K562 (cell line): ENCODE results near the gene CPT1B. TPM values are rescaled to one million over a fixed set of nuclear protein-coding genes. Genes with fewer than 3 reads are reported as not detected.

Experiments used
- ARID1B ChIP-seq: fragments of 450-650 bp; IDR thresholded peaks from 2 replicates; pipeline ENCODE4 v1.6.1; 2016; ENCODE audit warnings: antibody characterized with exemption, mild to moderate bottlenecking, inconsistent platforms
- BACH1 ChIP-seq: fragments of 200-800 bp; sonication (Bioruptor generic); IDR thresholded peaks from 2 replicates; pipeline ENCODE4 v1.6.1; 2016; ENCODE audit warnings: missing genetic modification characterization, missing compliant biosample characterization
- FIP1L1 ChIP-seq: fragments of 200-400 bp; formaldehyde crosslinking; IDR thresholded peaks from 2 replicates; pipeline ENCODE4 v1.6.1; 2018; ENCODE audit warnings: mild to moderate bottlenecking, low read depth, low read length; ENCODE audit not compliant: poor library complexity, severe bottlenecking
- ILK ChIP-seq: fragments of 450-650 bp; IDR thresholded peaks from 2 replicates; pipeline ENCODE4 v1.6.1; 2016; ENCODE audit warnings: missing genetic modification characterization, low read depth, mild to moderate bottlenecking, missing compliant biosample characterization, moderate library complexity, borderline replicate concordance
- SMARCB1 ChIP-seq: IDR thresholded peaks from 2 replicates; pipeline ENCODE4 v1.6.1; 2011; ENCODE audit warnings: improper control_type of control experiment, low read depth; ENCODE audit not compliant: insufficient read length
- SREBF1 ChIP-seq: fragments of 150-350 bp; IDR thresholded peaks from 2 replicates; pipeline ENCODE4 v1.6.1; 2014; ENCODE audit warnings: antibody characterized with exemption, low read depth, low read length, borderline replicate concordance
- THRAP3 ChIP-seq: fragments of 450-650 bp; IDR thresholded peaks from 2 replicates; pipeline ENCODE4 v1.6.1; 2016; ENCODE audit warnings: mild to moderate bottlenecking, inconsistent platforms, borderline replicate concordance
- YY1 ChIP-seq, 3 experiments: IDR thresholded peaks; 2 replicates each; pipeline ENCODE4 v1.6.1; 2011; ENCODE audit warnings: low read length in 2 of 3, mild to moderate bottlenecking in 2 of 3, moderate library complexity in 2 of 3, borderline replicate concordance in 1 of 3, control low read depth in 1 of 3, low read depth in 1 of 3; ENCODE audit not compliant: insufficient read depth in 3 of 3, insufficient replicate concordance in 2 of 3, control insufficient read depth in 1 of 3, insufficient read length in 1 of 3; ENCODE audit errors: extremely low read depth in 1 of 3
- ZFPM2 ChIP-seq: fragments of 250-450 bp; sonication (Bioruptor Pico); IDR thresholded peaks from 2 replicates; pipeline ENCODE4 v1.5.1; 2022; ENCODE audit warnings: mild to moderate bottlenecking
- ZNF644 ChIP-seq: fragments of 200-800 bp; sonication (Bioruptor generic); IDR thresholded peaks from 2 replicates; pipeline ENCODE4 v1.6.1; 2016; ENCODE audit warnings: low read depth, missing genetic modification characterization, missing compliant biosample characterization
- polyA plus RNA-seq, 8 experiments: library from polyadenylated mRNA; depleted of rRNA in 4 of 8; stranded (reverse) in 5 of 8; unstranded in 3 of 8; fragments of >200 nt; fragmentation: Nextera tagmentation in 2 of 8; fragmentation: Illumina TruSeq in 1 of 8; extraction: Ambion mirVana in 2 of 8; extraction: Trizol in 1 of 8; gene quantifications; 2 replicates each; pipeline versions ENCODE4 v1.2.1 to v1.2.3, GENCODE V29; 2011 to 2014; ENCODE audit warnings: inconsistent platforms in 1 of 8, missing spikeins in 1 of 8
- total RNA-seq, 7 experiments: library from RNA; depleted of rRNA in 6 of 7; stranded (reverse); fragments of >200 nt in 6 of 7; fragmentation: Illumina TruSeq in 2 of 7; extraction: Trizol in 2 of 7; gene quantifications; 2 replicates each; pipeline versions ENCODE4 v1.2.1 to v1.2.3, GENCODE V29; 2011 to 2021; ENCODE audit warnings: low replicate concordance in 1 of 7
- TF ChIP-seq, protein P1 (sequence below): sonication (generic); formaldehyde crosslinking; IDR thresholded peaks from 2 replicates; pipeline ENCODE4 v1.8.0; 2022; ENCODE audit warnings: missing genetic modification reagents, mild to moderate bottlenecking, borderline replicate concordance
- TF ChIP-seq, protein P2 (sequence below): fragments of 250-450 bp; sonication (Bioruptor Pico); IDR thresholded peaks from 2 replicates; pipeline ENCODE4 v1.9.0; 2021; ENCODE audit warnings: mild to moderate bottlenecking
- TF ChIP-seq, protein P3 (sequence below), 2 experiments: IDR thresholded peaks in 1 of 2; conservative IDR thresholded peaks in 1 of 2; 2 replicates each; pipeline ENCODE4 v1.6.1; 2016; ENCODE audit warnings: low read depth in 2 of 2, mild to moderate bottlenecking in 1 of 2, missing compliant biosample characterization in 1 of 2, missing genetic modification characterization in 1 of 2, moderate library complexity in 1 of 2

CPT1B gene
- total and polyA plus RNA-seq, 9 of the 15 experiments (the other 6 are each of a cell fraction or from before 2014, with no cell fraction given), result 0.35 to 6.1 (median 2.6) TPM

DNA sequence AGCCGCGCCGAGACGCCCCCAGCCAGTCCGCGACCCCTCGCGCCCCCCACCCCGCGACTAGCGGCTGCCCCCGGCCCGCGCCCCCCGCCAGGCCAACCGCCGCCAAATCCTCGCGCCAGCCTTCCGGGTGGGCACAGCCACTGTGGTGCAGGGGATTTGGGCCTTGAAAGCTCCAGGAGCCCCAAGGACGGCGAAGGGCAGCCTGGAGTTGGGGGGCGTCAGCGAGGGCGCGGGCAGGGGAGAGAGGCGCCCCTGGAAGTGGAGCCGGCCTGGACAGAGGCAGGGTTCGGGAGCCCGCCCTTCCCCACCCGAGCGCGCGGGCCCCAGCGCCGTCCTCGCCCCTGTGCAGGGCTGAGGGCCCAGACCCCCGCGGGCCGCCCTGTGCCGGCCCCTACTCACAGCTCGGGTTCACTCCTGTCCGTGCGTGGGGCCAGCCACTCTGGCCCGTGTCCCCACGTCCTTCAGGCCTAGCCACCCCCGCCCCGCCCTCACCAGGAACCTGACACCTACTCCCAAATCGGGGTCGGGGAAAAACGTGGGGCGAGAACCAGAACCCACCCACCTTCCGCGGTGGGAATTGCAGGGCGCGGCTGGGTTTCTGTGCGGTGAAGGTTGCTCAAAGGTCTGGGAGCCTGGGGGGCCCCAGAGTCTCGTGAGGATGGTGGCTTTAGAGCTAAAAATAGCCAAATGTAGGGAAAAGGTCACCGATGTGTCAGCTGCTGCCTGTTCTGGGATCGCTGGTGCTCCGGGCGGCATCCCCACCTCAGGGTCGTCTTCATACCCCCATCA, at the start of gene CPT1B (continued):
- TF ChIP-seq, protein P1, sequence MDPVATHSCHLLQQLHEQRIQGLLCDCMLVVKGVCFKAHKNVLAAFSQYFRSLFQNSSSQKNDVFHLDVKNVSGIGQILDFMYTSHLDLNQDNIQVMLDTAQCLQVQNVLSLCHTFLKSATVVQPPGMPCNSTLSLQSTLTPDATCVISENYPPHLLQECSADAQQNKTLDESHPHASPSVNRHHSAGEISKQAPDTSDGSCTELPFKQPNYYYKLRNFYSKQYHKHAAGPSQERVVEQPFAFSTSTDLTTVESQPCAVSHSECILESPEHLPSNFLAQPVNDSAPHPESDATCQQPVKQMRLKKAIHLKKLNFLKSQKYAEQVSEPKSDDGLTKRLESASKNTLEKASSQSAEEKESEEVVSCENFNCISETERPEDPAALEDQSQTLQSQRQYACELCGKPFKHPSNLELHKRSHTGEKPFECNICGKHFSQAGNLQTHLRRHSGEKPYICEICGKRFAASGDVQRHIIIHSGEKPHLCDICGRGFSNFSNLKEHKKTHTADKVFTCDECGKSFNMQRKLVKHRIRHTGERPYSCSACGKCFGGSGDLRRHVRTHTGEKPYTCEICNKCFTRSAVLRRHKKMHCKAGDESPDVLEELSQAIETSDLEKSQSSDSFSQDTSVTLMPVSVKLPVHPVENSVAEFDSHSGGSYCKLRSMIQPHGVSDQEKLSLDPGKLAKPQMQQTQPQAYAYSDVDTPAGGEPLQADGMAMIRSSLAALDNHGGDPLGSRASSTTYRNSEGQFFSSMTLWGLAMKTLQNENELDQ (CRISPR knock-in tag), result no peak
- TF ChIP-seq, protein P2, sequence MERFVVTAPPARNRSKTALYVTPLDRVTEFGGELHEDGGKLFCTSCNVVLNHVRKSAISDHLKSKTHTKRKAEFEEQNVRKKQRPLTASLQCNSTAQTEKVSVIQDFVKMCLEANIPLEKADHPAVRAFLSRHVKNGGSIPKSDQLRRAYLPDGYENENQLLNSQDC (CRISPR knock-in tag), result no peak
- no peak for TF ChIP-seq YY1 (IDR thresholded peaks at IDR 0.05; ENCODE audit: borderline replicate concordance in 1 of 3, control insufficient read depth in 1 of 3, extremely low read depth in 1 of 3, insufficient read depth in 3 of 3, insufficient read length in 1 of 3, insufficient replicate concordance in 2 of 3, low read depth in 1 of 3, low read length in 2 of 3)
- TF ChIP-seq SREBF1, result no peak
- no peak for TF ChIP-seq THRAP3
- no peak for TF ChIP-seq BACH1 (tag)
- TF ChIP-seq ARID1B, result no peak
- TF ChIP-seq, protein P3, sequence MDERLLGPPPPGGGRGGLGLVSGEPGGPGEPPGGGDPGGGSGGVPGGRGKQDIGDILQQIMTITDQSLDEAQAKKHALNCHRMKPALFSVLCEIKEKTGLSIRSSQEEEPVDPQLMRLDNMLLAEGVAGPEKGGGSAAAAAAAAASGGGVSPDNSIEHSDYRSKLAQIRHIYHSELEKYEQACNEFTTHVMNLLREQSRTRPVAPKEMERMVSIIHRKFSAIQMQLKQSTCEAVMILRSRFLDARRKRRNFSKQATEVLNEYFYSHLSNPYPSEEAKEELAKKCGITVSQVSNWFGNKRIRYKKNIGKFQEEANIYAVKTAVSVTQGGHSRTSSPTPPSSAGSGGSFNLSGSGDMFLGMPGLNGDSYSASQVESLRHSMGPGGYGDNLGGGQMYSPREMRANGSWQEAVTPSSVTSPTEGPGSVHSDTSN (CRISPR knock-in tag; IDR thresholded peaks at IDR 0.05; ENCODE audit: low read depth), result no peak
- TF ChIP-seq, protein P3 (tag; conservative IDR thresholded peaks at IDR 0.05; ENCODE audit: low read depth), result no peak
- TF ChIP-seq ILK (tag), result no peak
- TF ChIP-seq ZFPM2, result no peak
- TF ChIP-seq FIP1L1, result no peak
- no peak for TF ChIP-seq SMARCB1
- no peak for TF ChIP-seq ZNF644 (tag)
